ENCODE results near the gene SGSM1.
A peak's percentile ranks its signal among the peaks of the same experiment; 100 is the strongest.

The SGSM1 gene

GRCh38 chr22:24768537-24769374 lies 37.3 kb upstream of the SGSM1 start:
- ATAC-seq (ENCODE audit: insufficient read depth, low read depth), result peak; percentile 89
- TF ChIP-seq EZH2 (IDR thresholded peaks at IDR 0.05; ENCODE audit: borderline replicate concordance, low read depth, low read length, severe bottlenecking), result no peak
- peak; percentile 71 for TF ChIP-seq CTCF (IDR thresholded peaks at IDR 0.05; ENCODE audit: borderline replicate concordance, extremely low read depth, low read length, poor library complexity, severe bottlenecking)
- Histone ChIP-seq H3K36me3 (ENCODE audit: insufficient read depth, low read length) (no peaks in the 10 kb centered on the region), H3K27ac (ENCODE audit: low read length) (no peak overlapping the region), H3K9ac (ENCODE audit: low read depth, low read length) (no peak overlapping the region), H3K27me3 (ENCODE audit: insufficient read depth, low read length, poor library complexity) (no peaks in the 10 kb centered on the region), H4K20me1 (ENCODE audit: insufficient read depth, low read length) (no peaks in the 10 kb centered on the region), H3K4me3 (ENCODE audit: low read depth in 1 of 2, low read length in 2 of 2) (no peak overlapping the region), H3K9me3 (ENCODE audit: insufficient read depth, low read length, severe bottlenecking) (no peaks in the 10 kb centered on the region), H3K4me1 (ENCODE audit: insufficient read depth, low read length) (peaks cover 12% of the 10 kb centered on the region), H3K4me2 (ENCODE audit: insufficient read depth, low read length) (no peak overlapping the region), H3K79me2 (ENCODE audit: insufficient read depth, low read length) (no peaks in the 10 kb centered on the region), H2AFZ (ENCODE audit: low read depth, low read length) (no peak overlapping the region)
- DNase-seq, result peak; percentile 53

- H2AFZ ChIP-seq (ENCODE audit: low read depth, low read length), result no peak overlapping the region
- H3K4me1 ChIP-seq (ENCODE audit: insufficient read depth, low read length), result peaks cover 15% of the 10 kb centered on the region
- H3K4me2 ChIP-seq (ENCODE audit: insufficient read depth, low read length), result no peak overlapping the region
- H3K27ac ChIP-seq (ENCODE audit: low read length), result no peak overlapping the region
- no peak for TF ChIP-seq EZH2 (IDR thresholded peaks at IDR 0.05; ENCODE audit: borderline replicate concordance, low read depth, low read length, severe bottlenecking)
- TF ChIP-seq CTCF (IDR thresholded peaks at IDR 0.05; ENCODE audit: borderline replicate concordance, extremely low read depth, low read length, poor library complexity, severe bottlenecking), result peak; percentile 49
- H3K9me3 ChIP-seq (ENCODE audit: insufficient read depth, low read length, severe bottlenecking), result no peaks in the 10 kb centered on the region
- DNase-seq (no peak), ATAC-seq (ENCODE audit: insufficient read depth, low read depth) (no peak)
- no peaks in the 10 kb centered on the region for H3K36me3 ChIP-seq (ENCODE audit: insufficient read depth, low read length)
- no peaks in the 10 kb centered on the region for H4K20me1 ChIP-seq (ENCODE audit: insufficient read depth, low read length)
- H3K27me3 ChIP-seq (ENCODE audit: insufficient read depth, low read length, poor library complexity), result no peaks in the 10 kb centered on the region
- H3K79me2 ChIP-seq (ENCODE audit: insufficient read depth, low read length), result no peaks in the 10 kb centered on the region
- no peak overlapping the region for H3K4me3 ChIP-seq (ENCODE audit: low read depth in 1 of 2, low read length in 2 of 2)
- H3K9ac ChIP-seq (ENCODE audit: low read depth, low read length), result no peak overlapping the region
Measured at GRCh38 chr22:24772493-24773220, 33.4 kb upstream of the SGSM1 start.

GRCh38 chr22:24775769-24776492 lies 30.1 kb upstream of the SGSM1 start:
- Histone ChIP-seq H2AFZ (ENCODE audit: low read depth, low read length) (no peak overlapping the region), H3K79me2 (ENCODE audit: insufficient read depth, low read length) (no peaks in the 10 kb centered on the region), H3K36me3 (ENCODE audit: insufficient read depth, low read length) (no peaks in the 10 kb centered on the region), H3K4me1 (ENCODE audit: insufficient read depth, low read length) (peaks cover 15% of the 10 kb centered on the region), H3K9me3 (ENCODE audit: insufficient read depth, low read length, severe bottlenecking) (no peaks in the 10 kb centered on the region), H3K4me3 (ENCODE audit: low read depth in 1 of 2, low read length in 2 of 2) (no peak overlapping the region), H3K27me3 (ENCODE audit: insufficient read depth, low read length, poor library complexity) (no peaks in the 10 kb centered on the region), H3K27ac (ENCODE audit: low read length) (no peak overlapping the region), H3K4me2 (ENCODE audit: insufficient read depth, low read length) (no peak overlapping the region), H3K9ac (ENCODE audit: low read depth, low read length) (no peak overlapping the region), H4K20me1 (ENCODE audit: insufficient read depth, low read length) (no peaks in the 10 kb centered on the region)
- TF ChIP-seq CTCF (IDR thresholded peaks at IDR 0.05; ENCODE audit: borderline replicate concordance, extremely low read depth, low read length, poor library complexity, severe bottlenecking) (no peak), EZH2 (IDR thresholded peaks at IDR 0.05; ENCODE audit: borderline replicate concordance, low read depth, low read length, severe bottlenecking) (no peak)
- no peak for DNase-seq
- ATAC-seq (ENCODE audit: insufficient read depth, low read depth), result no peak

Measured in DND-41 (cell line).